B cell (primary cell): ENCODE results near the gene BPIFA3. TPM values are rescaled to one million over a fixed set of nuclear protein-coding genes. Genes with fewer than 3 reads are reported as not detected.

Experiments used
- ATAC-seq: fragments of 200-7000 bp; cut with Tn5 transposase; one replicate; pipeline ENCODE4 v1.10.0; 2021; ENCODE audit warnings: low read depth, mild to moderate bottlenecking, moderate number of reproducible peaks, moderate library complexity
- CTCF ChIA-PET: fragments of 350-600 bp; sonication (Branson Sonifier 250); formaldehyde crosslinking; loops from one replicate; lab custom pipeline; 2021; ENCODE audit warnings: antibody characterized with exemption, inconsistent platforms; lab: Charles Lee
- POLR2A ChIA-PET: fragments of 350-600 bp; sonication (Branson Sonifier 250); formaldehyde crosslinking; loops from one replicate; lab custom pipeline; 2021; ENCODE audit warnings: antibody characterized with exemption; lab: Charles Lee
- DNase-seq: peaks from one replicate; pipeline ENCODE4 v3.0.0; 2013
- H2AFZ ChIP-seq: 2 replicates; pipeline ENCODE4 v1.6.1; 2012; ENCODE audit warnings: mild to moderate bottlenecking, low read depth, low read length; ENCODE audit not compliant: insufficient read depth, poor library complexity, severe bottlenecking
- H3K27ac ChIP-seq, 2 donors: 1 replicate in 1 of 2; 2 replicates in 1 of 2; pipeline ENCODE4 v1.5.1; 2012 to 2013; ENCODE audit warnings: low read length in 2 of 2, mild to moderate bottlenecking in 2 of 2, moderate library complexity in 1 of 2
- H3K27me3 ChIP-seq, 4 experiments: fragments of 200-600 bp in 1 of 4; sonication (generic) in 1 of 4; replicated peaks in 1 of 4; 1 replicate in 2 of 4; 2 replicates in 2 of 4; pipeline versions ENCODE4 v1.6.1 to v1.7.0; 2013 to 2016; ENCODE audit warnings: low read length in 3 of 4, mild to moderate bottlenecking in 2 of 4, mixed read lengths in 1 of 4, moderate library complexity in 1 of 4; ENCODE audit not compliant: insufficient read depth in 4 of 4, control insufficient read depth in 3 of 4; ENCODE audit errors: control extremely low read depth in 1 of 4
- H3K36me3 ChIP-seq, 2 experiments: replicated peaks in 1 of 2; 1 replicate in 1 of 2; 2 replicates in 1 of 2; pipeline versions ENCODE4 v1.6.1 to v1.7.1; 2013; ENCODE audit warnings: low read length in 1 of 2; ENCODE audit not compliant: insufficient read depth in 2 of 2, control insufficient read depth in 1 of 2; ENCODE audit errors: control extremely low read depth in 1 of 2, extremely low read depth in 1 of 2
- H3K4me1 ChIP-seq, 2 donors: fragments of 200-600 bp in 1 of 2; sonication (generic) in 1 of 2; 1 replicate in 1 of 2; 2 replicates in 1 of 2; pipeline versions ENCODE4 v1.5.1 to v1.6.1; 2013 to 2017; ENCODE audit warnings: low read length in 2 of 2; ENCODE audit not compliant: control insufficient read depth in 2 of 2, insufficient read depth in 2 of 2
- H3K4me2 ChIP-seq: replicated peaks from 2 replicates; pipeline ENCODE3; 2012; ENCODE audit warnings: mild to moderate bottlenecking, low read depth, low read length; ENCODE audit not compliant: poor library complexity, severe bottlenecking
- H3K4me3 ChIP-seq, 5 experiments: fragments of 200-600 bp in 1 of 5; sonication (generic) in 1 of 5; 1 replicate in 3 of 5; 2 replicates in 2 of 5; pipeline versions ENCODE4 v1.5.1 to v1.7.0; 2011 to 2016; ENCODE audit warnings: low read length in 4 of 5, mild to moderate bottlenecking in 4 of 5, low read depth in 2 of 5, control low read depth in 1 of 5, moderate library complexity in 1 of 5; ENCODE audit not compliant: insufficient read depth in 1 of 5; ENCODE audit errors: control extremely low read depth in 1 of 5, extremely low read depth in 1 of 5
- H3K79me2 ChIP-seq: fragments of 200-600 bp; sonication (generic); one replicate; pipeline ENCODE4 v1.6.0; 2016; ENCODE audit warnings: low read length; ENCODE audit not compliant: control insufficient read depth, insufficient read depth
- H3K9ac ChIP-seq: fragments of 200-600 bp; sonication (generic); 2 replicates; pipeline ENCODE4 v1.6.1; 2017; ENCODE audit warnings: mild to moderate bottlenecking, low read length, moderate library complexity
- H3K9me3 ChIP-seq, 3 donors: one replicate each; pipeline versions ENCODE4 v1.6.1 to v1.7.1; 2013; ENCODE audit warnings: low read length in 2 of 3; ENCODE audit not compliant: control insufficient read depth in 2 of 3, insufficient read depth in 1 of 3; ENCODE audit errors: control extremely low read depth in 1 of 3
- H4K20me1 ChIP-seq: 2 replicates; pipeline ENCODE4 v1.6.0; 2012; ENCODE audit warnings: mild to moderate bottlenecking, low read length; ENCODE audit not compliant: insufficient read depth, control insufficient read depth, poor library complexity, severe bottlenecking
- H3K27ac Mint-ChIP-seq: one replicate; pipeline ENCODE4 v1.8.0; 2021; ENCODE audit warnings: mixed read lengths
- H3K27me3 Mint-ChIP-seq: one replicate; pipeline ENCODE4 v1.8.0; 2021; ENCODE audit warnings: mixed read lengths
- H3K4me1 Mint-ChIP-seq: one replicate; pipeline ENCODE4 v1.8.0; 2021; ENCODE audit warnings: mixed read lengths
- H3K4me3 Mint-ChIP-seq: one replicate; pipeline ENCODE4 v1.8.0; 2021; ENCODE audit warnings: mixed read lengths
- H3K9me3 Mint-ChIP-seq: one replicate; pipeline ENCODE4 v1.8.0; 2022; ENCODE audit warnings: mixed read lengths; ENCODE audit not compliant: insufficient read depth
- CTCF ChIP-seq: fragments of 200-600 bp; IDR thresholded peaks from one replicate; pipeline ENCODE4 v1.8.0; 2022; ENCODE audit warnings: antibody characterized with exemption, mild to moderate bottlenecking
- EZH2 ChIP-seq: IDR thresholded peaks from 2 replicates; pipeline ENCODE4 v1.6.1; 2012; ENCODE audit warnings: borderline replicate concordance, low read depth, mild to moderate bottlenecking, moderate library complexity, low read length; ENCODE audit not compliant: insufficient read depth, poor library complexity, severe bottlenecking
- WGBS: methylation state at CpG from one replicate; pipeline ENCODE4 v1.1.5; 2013; ENCODE audit warnings: missing lambda C conversion rate; ENCODE audit not compliant: insufficient coverage; 5-methylcytosine and 5-hydroxymethylcytosine counted together
- intact Hi-C: fragments of 100-400 bp; cut with micrococcal nuclease; formaldehyde crosslinking; loops from one replicate; pipeline ENCODE4 v1.10.0; 2022
- polyA plus RNA-seq: library from polyadenylated mRNA; depleted of rRNA; stranded (reverse); fragments of >200 nt; gene quantifications from 2 replicates; pipeline ENCODE4 v1.2.3, GENCODE V29; 2012
- total RNA-seq, 2 donors: library from RNA; stranded (reverse); fragments of 120-200 nt in 1 of 2; gene quantifications; 1 replicate in 1 of 2; 2 replicates in 1 of 2; pipeline versions ENCODE4 v1.2.3 to v1.2.4, GENCODE V29; 2013 to 2022

Gene BPIFA3
- total and polyA plus RNA-seq, 2 donors (not counting 1 experiment from before 2014, with no cell fraction given) = not detected

GRCh38 chr20:33236351-33236750 lies 19.2 kb downstream of the BPIFA3 start:
- ATAC-seq (no peak), DNase-seq (no peak)
- Histone ChIP-seq H3K9ac (no peak overlapping the region), H3K79me2 (no peaks in the 10 kb centered on the region), H3K4me2 (no peak overlapping the region), H3K27me3 (peaks cover 0 to 13% (median 0%) of the 10 kb centered on the region in 4 experiments), H3K9me3 (no peaks in the 10 kb centered on the region), H3K4me1 (no peaks in the 10 kb centered on the region), H2AFZ (no peak overlapping the region), H3K4me3 (no peak overlapping the region), H3K36me3 (no peaks in the 10 kb centered on the region), H4K20me1 (no peaks in the 10 kb centered on the region), H3K27ac (no peak overlapping the region)
- Mint-ChIP-seq H3K9me3 (no peaks in the 10 kb centered on the region), H3K4me1 (no peaks in the 10 kb centered on the region), H3K27me3 (peaks cover 31% of the 10 kb centered on the region), H3K27ac (no peak overlapping the region), H3K4me3 (no peak overlapping the region)
- intact Hi-C loops = no loop called here
- ChIA-PET POLR2A (no interaction called here), CTCF (no interaction called here)
- no peak for TF ChIP-seq EZH2
- no peak for TF ChIP-seq CTCF
- WGBS = 88% methylated on average over 1 of the region's 1 CpG

GRCh38 chr20:33237989-33238388 lies 20.8 kb downstream of the BPIFA3 start:
- H3K9me3 Mint-ChIP-seq = no peaks in the 10 kb centered on the region
- CTCF ChIA-PET = no interaction called here
- H3K4me2 ChIP-seq = no peak overlapping the region

More at GRCh38 chr20:33237989-33238388, 20.8 kb downstream of the BPIFA3 start:
- Histone ChIP-seq H3K79me2 (no peaks in the 10 kb centered on the region), H3K4me3 (no peak overlapping the region), H3K9me3 (no peaks in the 10 kb centered on the region), H3K9ac (no peak overlapping the region), H3K36me3 (no peaks in the 10 kb centered on the region), H2AFZ (no peak overlapping the region), H3K27me3 (peaks cover 0 to 7% (median 0%) of the 10 kb centered on the region in 4 experiments), H4K20me1 (no peaks in the 10 kb centered on the region), H3K27ac (no peak overlapping the region), H3K4me1 (no peaks in the 10 kb centered on the region)
- Mint-ChIP-seq H3K4me3 (no peak overlapping the region), H3K27me3 (peaks cover 37% of the 10 kb centered on the region), H3K4me1 (no peaks in the 10 kb centered on the region), H3K27ac (no peak overlapping the region)
- POLR2A ChIA-PET = no interaction called here
- TF ChIP-seq CTCF = no peak
- TF ChIP-seq EZH2 = no peak
- intact Hi-C loops = no loop called here
- ATAC-seq (no peak), DNase-seq (no peak)
- WGBS = 95% methylated on average over 6 of the region's 6 CpGs
